HEK293T (cell line): ENCODE measurements around the gene IRX3.

Source experiments
- CTCF ChIA-PET: fragments of 350-600 bp; formaldehyde crosslinking; extraction: SDS; loops from one replicate; lab custom pipeline; 2021; ENCODE audit warnings: antibody characterized with exemption, inconsistent platforms; lab: Yijun Ruan, JAX
- POLR2A ChIA-PET: fragments of 350-600 bp; formaldehyde crosslinking; extraction: SDS; loops from one replicate; lab custom pipeline; 2020; ENCODE audit warnings: antibody characterized with exemption, inconsistent platforms; lab: Yijun Ruan, JAX
- DNase-seq: peaks from one replicate; pipeline ENCODE4 v3.0.0; 2012; ENCODE audit warnings: mixed read lengths; ENCODE audit errors: extremely low spot score
- ARNT ChIP-seq: fragments of 450-650 bp; IDR thresholded peaks from 2 replicates; pipeline ENCODE4 v1.6.1; 2017; ENCODE audit warnings: mild to moderate bottlenecking
- BHLHE40 ChIP-seq: fragments of 450-650 bp; IDR thresholded peaks from 2 replicates; pipeline ENCODE4 v1.6.1; 2016; ENCODE audit warnings: mild to moderate bottlenecking, moderate library complexity, borderline replicate concordance
- CTBP1 ChIP-seq: fragments of 450-650 bp; IDR thresholded peaks from 2 replicates; pipeline ENCODE4 v1.6.1; 2016; ENCODE audit warnings: borderline replicate concordance
- ELF4 ChIP-seq: fragments of 450-650 bp; IDR thresholded peaks from 2 replicates; pipeline ENCODE4 v1.6.1; 2017; ENCODE audit warnings: antibody characterized with exemption
- FOXA1 ChIP-seq: fragments of 450-650 bp; IDR thresholded peaks from 2 replicates; pipeline ENCODE4 v1.6.1; 2016; ENCODE audit warnings: mild to moderate bottlenecking
- FOXK2 ChIP-seq: fragments of 450-650 bp; IDR thresholded peaks from 2 replicates; pipeline ENCODE4 v1.6.1; 2016; ENCODE audit warnings: mild to moderate bottlenecking
- FOXM1 ChIP-seq: fragments of 450-650 bp; IDR thresholded peaks from 2 replicates; pipeline ENCODE4 v1.6.1; 2017; ENCODE audit warnings: mild to moderate bottlenecking, borderline replicate concordance
- HDGF ChIP-seq: fragments of 450-650 bp; IDR thresholded peaks from 2 replicates; pipeline ENCODE4 v1.6.1; 2017; ENCODE audit warnings: antibody characterized with exemption, borderline replicate concordance
- L3MBTL2 ChIP-seq: fragments of 450-650 bp; conservative IDR thresholded peaks from 2 replicates; pipeline ENCODE4 v1.6.1; 2016; ENCODE audit warnings: mild to moderate bottlenecking
- LEF1 ChIP-seq: fragments of 450-650 bp; IDR thresholded peaks from 2 replicates; pipeline ENCODE4 v1.6.1; 2017; ENCODE audit warnings: mild to moderate bottlenecking, borderline replicate concordance
- NFRKB ChIP-seq: fragments of 450-650 bp; IDR thresholded peaks from 2 replicates; pipeline ENCODE4 v1.6.1; 2016; ENCODE audit warnings: mild to moderate bottlenecking, moderate library complexity
- SP1 ChIP-seq: fragments of 450-650 bp; IDR thresholded peaks from 2 replicates; pipeline ENCODE4 v1.6.1; 2017
- SUZ12 ChIP-seq: fragments of 450-650 bp; IDR thresholded peaks from 2 replicates; pipeline ENCODE4 v1.6.1; 2016; ENCODE audit warnings: mild to moderate bottlenecking
- TARDBP ChIP-seq: fragments of 450-650 bp; IDR thresholded peaks from 2 replicates; pipeline ENCODE4 v1.6.1; 2016
- ZNF384 ChIP-seq: fragments of 450-650 bp; IDR thresholded peaks from 2 replicates; pipeline ENCODE4 v1.6.1; 2016
- TF ChIP-seq, protein P1 (sequence below): fragments of 450-650 bp; IDR thresholded peaks from 2 replicates; pipeline ENCODE4 v1.6.1; 2016

IRX3 gene

GRCh38 chr16:54242199-54242598, 44.4 kb downstream of the IRX3 start:
- peak; percentile 43 for DNase-seq
- ChIA-PET POLR2A (no interaction called here), CTCF (interaction anchor here (0.6 kb wide), 1 partner anchor 37 kb away, joined by 3 read pairs; no protein-coding TSS in a partner anchor)
- TF ChIP-seq ELF4 (no peak), FOXK2 (no peak), HDGF (no peak), ARNT (no peak), FOXM1 (no peak), NFRKB (no peak), LEF1 (no peak), SP1 (no peak), L3MBTL2 (no peak), SUZ12 (no peak), CTBP1 (no peak), FOXA1 (no peak), TARDBP (no peak), ZNF384 (no peak), BHLHE40 (no peak)
- TF ChIP-seq, protein P1, sequence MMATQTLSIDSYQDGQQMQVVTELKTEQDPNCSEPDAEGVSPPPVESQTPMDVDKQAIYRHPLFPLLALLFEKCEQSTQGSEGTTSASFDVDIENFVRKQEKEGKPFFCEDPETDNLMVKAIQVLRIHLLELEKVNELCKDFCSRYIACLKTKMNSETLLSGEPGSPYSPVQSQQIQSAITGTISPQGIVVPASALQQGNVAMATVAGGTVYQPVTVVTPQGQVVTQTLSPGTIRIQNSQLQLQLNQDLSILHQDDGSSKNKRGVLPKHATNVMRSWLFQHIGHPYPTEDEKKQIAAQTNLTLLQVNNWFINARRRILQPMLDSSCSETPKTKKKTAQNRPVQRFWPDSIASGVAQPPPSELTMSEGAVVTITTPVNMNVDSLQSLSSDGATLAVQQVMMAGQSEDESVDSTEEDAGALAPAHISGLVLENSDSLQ = no peak

GRCh38 chr16:54241525-54241924, 45.1 kb downstream of the IRX3 start:
- ChIA-PET CTCF (interaction anchor here (0.6 kb wide), 1 partner anchor 38 kb away, joined by 3 read pairs; no protein-coding TSS in a partner anchor), POLR2A (no interaction called here)
- no peak for DNase-seq
- TF ChIP-seq HDGF (no peak), BHLHE40 (no peak), ZNF384 (no peak), SUZ12 (no peak), FOXK2 (no peak), L3MBTL2 (no peak), TARDBP (no peak), SP1 (no peak)

- DNase-seq = no peak
- ChIA-PET POLR2A (no interaction called here), CTCF (no interaction called here)
- TF ChIP-seq FOXA1 = no peak
- TF ChIP-seq FOXM1 = no peak
- no peak for TF ChIP-seq NFRKB
- TF ChIP-seq BHLHE40 = no peak
- no peak for TF ChIP-seq FOXK2
- TF ChIP-seq HDGF = no peak
- TF ChIP-seq SP1 = no peak
- no peak for TF ChIP-seq LEF1
- no peak for TF ChIP-seq CTBP1
- TF ChIP-seq L3MBTL2 = no peak
- no peak for TF ChIP-seq ELF4
- no peak for TF ChIP-seq ZNF384
Observed at GRCh38 chr16:54240271-54241129, 46.1 kb downstream of the IRX3 start.

DNA sequence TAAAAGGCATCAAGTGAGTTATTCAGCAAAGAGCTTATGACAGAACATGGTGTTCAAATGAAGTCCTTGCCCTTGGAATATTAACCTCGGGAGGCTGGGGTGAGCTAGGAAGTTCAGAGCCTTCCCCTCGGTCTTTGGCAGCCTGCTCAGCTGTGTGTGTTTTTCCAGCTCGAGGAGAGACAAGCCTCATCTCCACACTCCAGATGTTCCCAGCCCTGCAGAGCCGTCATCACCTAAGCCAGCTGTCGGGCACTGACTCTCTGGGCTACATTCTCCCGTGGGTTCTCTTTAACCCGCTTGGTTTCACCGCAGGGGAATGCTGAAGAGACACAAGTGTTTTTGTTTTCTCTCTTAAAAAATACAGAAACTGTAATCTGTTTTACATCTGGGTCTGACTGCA, 47.1 kb downstream of the IRX3 start:
- no peak for TF ChIP-seq NFRKB
- no peak for TF ChIP-seq TARDBP
- no peak for TF ChIP-seq BHLHE40
- TF ChIP-seq L3MBTL2 = no peak
- TF ChIP-seq ARNT = no peak
- no peak for TF ChIP-seq SUZ12
- TF ChIP-seq LEF1 = no peak
- no peak for TF ChIP-seq FOXM1
- CTCF ChIA-PET = no interaction called here
- POLR2A ChIA-PET = no interaction called here

GRCh38 chr16:54236773-54237172, 49.8 kb downstream of the IRX3 start:
- ChIA-PET POLR2A (no interaction called here), CTCF (interaction anchor here (0.5 kb wide), 1 partner anchor 462 kb away, joined by 3 read pairs; no protein-coding TSS in a partner anchor)
- TF ChIP-seq SP1 (no peak), BHLHE40 (no peak), FOXA1 (no peak), LEF1 (no peak), SUZ12 (no peak), ZNF384 (no peak), CTBP1 (no peak), FOXM1 (no peak), ARNT (no peak), NFRKB (no peak), HDGF (no peak), TARDBP (no peak), ELF4 (no peak), L3MBTL2 (no peak), FOXK2 (no peak)
- TF ChIP-seq, protein P1 = no peak
- no peak for DNase-seq

More for the DNA sequence above, 47.1 kb downstream of the IRX3 start:
- no peak for DNase-seq

DNA sequence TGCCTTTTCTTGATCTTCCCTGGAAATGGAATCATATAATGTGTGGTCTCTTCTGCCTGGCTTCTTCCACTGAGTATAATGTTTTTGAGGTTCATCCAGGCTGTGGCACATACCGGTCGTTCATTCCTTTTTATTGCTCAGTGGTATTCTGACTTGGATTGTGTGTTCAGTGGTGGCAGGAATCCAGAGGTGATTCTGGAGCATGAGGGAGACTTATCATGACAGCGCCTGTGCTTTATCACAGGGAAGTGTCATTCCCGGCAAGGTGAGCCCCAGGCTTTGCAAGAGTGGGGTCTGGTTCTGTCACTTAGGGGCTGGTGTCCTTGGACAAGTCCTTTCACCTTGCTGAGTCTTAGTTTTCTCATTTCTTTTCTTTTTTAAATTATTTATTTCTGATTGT, 53.0 kb downstream of the IRX3 start:
- ChIA-PET CTCF (no interaction called here), POLR2A (no interaction called here)
- DNase-seq = no peak
- no peak for TF ChIP-seq BHLHE40
- TF ChIP-seq ELF4 = no peak
